Adrenal gland (tissue), 12 donors: ENCODE data around the gene RAMP1. TPM values are rescaled to one million over a fixed set of nuclear protein-coding genes. Genes with fewer than 3 reads are reported as not detected.

ENCODE experiments used
- DNase-seq, 7 donors: peaks; one replicate each; pipeline ENCODE4 v3.0.0-alpha.2; 2019 to 2020
- H3K27ac ChIP-seq, 5 donors: fragments of 200-600 bp; sonication (generic) in 4 of 5; 1 replicate in 3 of 5; 2 replicates in 2 of 5; pipeline versions ENCODE4 v1.5.1 to v1.8.0; 2016 to 2020; ENCODE audit warnings: mild to moderate bottlenecking in 1 of 5
- H3K27me3 ChIP-seq: fragments of 200-600 bp; 2 replicates; pipeline ENCODE4 v1.8.0; 2021
- H3K36me3 ChIP-seq, 2 donors: fragments of 200-600 bp; replicated peaks in 1 of 2; 1 replicate in 1 of 2; 2 replicates in 1 of 2; pipeline versions ENCODE4 v1.5.1 to v1.8.0; 2018 to 2022
- H3K4me1 ChIP-seq, 2 donors: fragments of 200-600 bp; replicated peaks in 1 of 2; 1 replicate in 1 of 2; 2 replicates in 1 of 2; pipeline versions ENCODE4 v1.5.1 to v1.8.0; 2018 to 2021
- H3K4me3 ChIP-seq, 4 donors: fragments of 200-600 bp; sonication (generic) in 3 of 4; one replicate each; pipeline ENCODE4 v1.5.1; 2016 to 2018
- H3K9me3 ChIP-seq, 3 donors: fragments of 200-600 bp; sonication (generic) in 1 of 3; replicated peaks in 1 of 3; 1 replicate in 2 of 3; 2 replicates in 1 of 3; pipeline versions ENCODE4 v1.5.1 to v1.8.0; 2016 to 2021
- POLR2A ChIP-seq, 2 donors: fragments of 450-650 bp; IDR thresholded peaks; one replicate each; pipeline ENCODE4 v1.6.1; 2017; ENCODE audit warnings: antibody characterized with exemption in 2 of 2, mild to moderate bottlenecking in 2 of 2, moderate library complexity in 1 of 2
- WGBS, 4 donors: extraction: QIAGEN DNeasy Blood & Tissue Kit in 2 of 4; methylation state at CpG; one replicate each; pipeline versions ENCODE4 v1.1.5 to v1.1.7; 2013 to 2017; 5-methylcytosine and 5-hydroxymethylcytosine counted together
- intact Hi-C, 2 donors: fragments of 100-400 bp; cut with DNase I; formaldehyde crosslinking; loops; one replicate each; pipeline versions ENCODE4 v1.14.1 to v1.15.0; 2022 to 2023
- polyA plus RNA-seq, 3 donors: library from polyadenylated mRNA; stranded (reverse); fragments of 200-250 nt in 2 of 3; fragments of 350-450 nt in 1 of 3; fragmentation: Illumina TruSeq in 1 of 3; extraction: RNeasy Lipid Tissue Mini Kit (QIAGEN cat#74804) in 1 of 3; gene quantifications; one replicate each; pipeline ENCODE4 v1.2.3, GENCODE V29; 2013 to 2014
- total RNA-seq, 9 donors: library from RNA; depleted of rRNA in 4 of 9; stranded (reverse); fragments of >200 nt in 4 of 9; fragments of 120-200 nt in 1 of 9; fragmentation: NEBNext Ultra II Directional in 1 of 9; extraction: Animal tissue kit (Norgen Biotek cat#: 25700) in 1 of 9; gene quantifications; one replicate each; pipeline versions ENCODE4 v1.1.0 to v1.2.4, GENCODE V29; 2013 to 2023
- TF ChIP-seq, protein P1 (sequence below), 6 experiments: fragments of 450-650 bp in 4 of 6; fragments of 200-600 bp in 2 of 6; sonication (generic) in 1 of 6; IDR thresholded peaks; 1 replicate in 5 of 6; 2 replicates in 1 of 6; pipeline versions ENCODE4 v1.5.1 to v1.8.0; 2016 to 2021; ENCODE audit warnings: antibody characterized with exemption in 6 of 6, mild to moderate bottlenecking in 2 of 6, moderate library complexity in 1 of 6
- donor health status: healthy with polysubstance abuse.
- donor health status: Bipolar disorder and iron deficiency.
- donor health status: DM: yes; HTN: yes; CAD: no.
- donor health status: DM: no; HTN: no; CAD: no.
- donor health status: DM: no; HTN: no; CAD: no.
- donor health status: DM: yes; HTN: yes; CAD: no.

RAMP1 gene
- total and polyA plus RNA-seq, 12 donors = 2.4 to 72.6 (median 17.2) TPM

DNA sequence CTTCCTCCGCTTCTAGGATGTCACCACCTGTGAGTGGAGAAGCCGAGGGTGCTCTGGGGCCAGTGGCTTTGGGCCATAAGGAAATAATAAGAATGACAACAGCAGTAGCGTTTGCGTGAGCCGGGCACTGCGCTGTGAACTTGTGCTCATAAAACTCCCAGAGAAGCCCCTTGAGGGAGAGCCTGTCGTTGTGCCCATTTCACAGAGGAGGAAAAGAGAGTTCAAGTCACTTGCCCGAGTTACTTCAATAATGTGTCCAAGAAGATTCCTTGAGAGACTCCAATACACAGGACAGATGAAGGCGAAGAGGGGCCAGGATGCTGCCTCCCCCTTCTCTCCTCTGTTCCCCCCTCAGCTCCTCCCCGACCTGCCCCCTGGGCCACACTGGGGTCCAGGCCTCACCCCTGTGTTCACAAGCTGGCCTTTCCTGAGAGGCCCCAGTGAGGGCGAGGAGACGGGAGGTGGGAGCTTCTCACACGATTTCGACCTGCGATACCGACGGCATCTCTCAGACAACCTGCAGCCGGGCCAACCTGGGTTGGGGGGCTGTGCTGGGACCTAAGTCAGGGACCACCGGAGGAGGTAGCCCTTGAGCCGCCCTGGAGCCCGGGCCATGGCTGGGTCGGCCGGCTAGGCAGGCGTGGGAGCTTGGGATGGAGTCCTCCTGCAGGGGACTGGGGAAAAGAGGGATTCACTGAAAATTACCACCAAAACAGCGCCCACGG, 53.9 kb downstream of the RAMP1 start:
- no peaks in the 10 kb centered on the region for H3K4me1 ChIP-seq
- H3K4me3 ChIP-seq = no peak overlapping the region
- TF ChIP-seq POLR2A (IDR thresholded peaks at IDR 0.05) = no peak
- TF ChIP-seq, protein P1, sequence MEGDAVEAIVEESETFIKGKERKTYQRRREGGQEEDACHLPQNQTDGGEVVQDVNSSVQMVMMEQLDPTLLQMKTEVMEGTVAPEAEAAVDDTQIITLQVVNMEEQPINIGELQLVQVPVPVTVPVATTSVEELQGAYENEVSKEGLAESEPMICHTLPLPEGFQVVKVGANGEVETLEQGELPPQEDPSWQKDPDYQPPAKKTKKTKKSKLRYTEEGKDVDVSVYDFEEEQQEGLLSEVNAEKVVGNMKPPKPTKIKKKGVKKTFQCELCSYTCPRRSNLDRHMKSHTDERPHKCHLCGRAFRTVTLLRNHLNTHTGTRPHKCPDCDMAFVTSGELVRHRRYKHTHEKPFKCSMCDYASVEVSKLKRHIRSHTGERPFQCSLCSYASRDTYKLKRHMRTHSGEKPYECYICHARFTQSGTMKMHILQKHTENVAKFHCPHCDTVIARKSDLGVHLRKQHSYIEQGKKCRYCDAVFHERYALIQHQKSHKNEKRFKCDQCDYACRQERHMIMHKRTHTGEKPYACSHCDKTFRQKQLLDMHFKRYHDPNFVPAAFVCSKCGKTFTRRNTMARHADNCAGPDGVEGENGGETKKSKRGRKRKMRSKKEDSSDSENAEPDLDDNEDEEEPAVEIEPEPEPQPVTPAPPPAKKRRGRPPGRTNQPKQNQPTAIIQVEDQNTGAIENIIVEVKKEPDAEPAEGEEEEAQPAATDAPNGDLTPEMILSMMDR (IDR thresholded peaks at IDR 0.05) = no peak
- intact Hi-C loops = no loop called here
- no peak for DNase-seq
- H3K27ac ChIP-seq = no peak overlapping the region
- WGBS, 4 donors = 89 to 93% (median 90%) methylated on average over 18 to 26 of the region's 26 CpGs
- H3K36me3 ChIP-seq = no peaks in the 10 kb centered on the region
- H3K9me3 ChIP-seq = no peaks in the 10 kb centered on the region
- H3K27me3 ChIP-seq = no peaks in the 10 kb centered on the region

GRCh38 chr2:237915576-237915975, 56.2 kb downstream of the RAMP1 start:
- no peaks in the 10 kb centered on the region for H3K27me3 ChIP-seq
- no peaks in the 10 kb centered on the region for H3K4me1 ChIP-seq
- no peaks in the 10 kb centered on the region for H3K9me3 ChIP-seq
- H3K27ac ChIP-seq = no peak overlapping the region
- H3K36me3 ChIP-seq = no peaks in the 10 kb centered on the region
- intact Hi-C loops = no loop called here
- DNase-seq = no peak
- WGBS, 4 donors = 82 to 97% (median 87%) methylated on average over 6 to 10 of the region's 10 CpGs
- no peak overlapping the region for H3K4me3 ChIP-seq
- TF ChIP-seq, protein P1 (IDR thresholded peaks at IDR 0.05) = no peak
- TF ChIP-seq POLR2A (IDR thresholded peaks at IDR 0.05) = no peak

- intact Hi-C loops = no loop called here
- WGBS, 4 donors = 94 to 97% (median 96%) methylated on average over 13 of the region's 13 CpGs
Observed at GRCh38 chr2:237916296-237916695, 56.9 kb downstream of the RAMP1 start.

GRCh38 chr2:237917696-237918374, 58.4 kb downstream of the RAMP1 start:
- Histone ChIP-seq H3K4me3 (no peak overlapping the region), H3K27ac (no peak overlapping the region), H3K4me1 (peaks cover 0 to 1% of the 10 kb centered on the region in 2 donors), H3K9me3 (no peaks in the 10 kb centered on the region), H3K27me3 (no peaks in the 10 kb centered on the region), H3K36me3 (no peaks in the 10 kb centered on the region)
- TF ChIP-seq, protein P1 (IDR thresholded peaks at IDR 0.05) = no peak
- no peak for TF ChIP-seq POLR2A (IDR thresholded peaks at IDR 0.05)
- no peak for DNase-seq
- intact Hi-C loops = no loop called here
- WGBS, 4 donors = 88 to 93% (median 91%) methylated on average over 5 of the region's 5 CpGs

More at GRCh38 chr2:237916296-237916695, 56.9 kb downstream of the RAMP1 start:
- TF ChIP-seq, protein P1 (IDR thresholded peaks at IDR 0.05) = no peak
- no peak for TF ChIP-seq POLR2A (IDR thresholded peaks at IDR 0.05)
- Histone ChIP-seq H3K27me3 (no peaks in the 10 kb centered on the region), H3K27ac (no peak overlapping the region), H3K36me3 (no peaks in the 10 kb centered on the region), H3K4me1 (no peaks in the 10 kb centered on the region), H3K9me3 (no peaks in the 10 kb centered on the region), H3K4me3 (no peak overlapping the region)
- DNase-seq = no peak
